HG03196 (cell line): ENCODE measurements around the gene NOPCHAP1.
A peak's percentile ranks its signal among the peaks of the same experiment; 100 is the strongest.

Experiments
- ATAC-seq: cut with Tn5 transposase; IDR thresholded peaks from one replicate; pipeline ENCODE4 v1.9.1; 2021; ENCODE audit not compliant: unreplicated experiment

NOPCHAP1 gene

DNA sequence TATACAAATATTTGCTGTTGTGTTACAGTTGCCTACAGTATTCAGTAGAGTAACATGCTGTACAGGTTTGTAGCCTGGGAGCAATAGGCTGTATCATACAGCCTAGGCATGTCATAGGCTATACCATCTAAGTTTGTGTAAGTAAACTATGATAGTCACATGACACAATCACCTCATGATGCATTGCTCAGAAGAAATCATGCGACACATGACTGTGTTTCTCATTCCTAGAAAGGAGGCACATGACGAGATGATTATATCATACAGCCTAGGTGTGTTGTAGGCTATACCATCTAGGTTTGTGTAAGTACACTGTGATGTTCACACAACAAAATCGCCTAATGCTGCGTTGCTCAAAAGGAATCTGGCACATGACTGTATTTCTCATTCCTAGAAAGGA is 31.9 kb downstream of the NOPCHAP1 start:
- ATAC-seq: no peak

DNA sequence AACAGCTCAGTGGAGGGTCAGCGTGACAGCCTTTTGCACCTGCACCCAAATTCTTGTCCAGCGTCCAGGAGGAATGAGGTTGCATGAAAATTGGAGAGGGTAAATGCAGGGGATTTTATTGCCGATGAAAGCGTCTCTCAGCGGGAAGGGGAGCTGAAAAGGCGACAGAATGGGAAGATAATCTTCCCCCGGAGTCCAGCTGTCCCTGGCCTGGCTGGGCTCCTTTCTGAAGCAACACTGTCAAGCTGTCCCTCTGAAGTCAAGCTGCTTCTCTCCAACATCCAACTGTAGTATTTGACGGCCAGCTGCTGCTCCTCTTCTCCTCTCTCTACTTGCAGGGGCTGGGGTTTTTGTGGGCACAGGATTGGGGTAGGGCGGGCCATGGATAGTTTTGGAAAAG is 32.7 kb downstream of the NOPCHAP1 start:
- no peak for ATAC-seq

DNA sequence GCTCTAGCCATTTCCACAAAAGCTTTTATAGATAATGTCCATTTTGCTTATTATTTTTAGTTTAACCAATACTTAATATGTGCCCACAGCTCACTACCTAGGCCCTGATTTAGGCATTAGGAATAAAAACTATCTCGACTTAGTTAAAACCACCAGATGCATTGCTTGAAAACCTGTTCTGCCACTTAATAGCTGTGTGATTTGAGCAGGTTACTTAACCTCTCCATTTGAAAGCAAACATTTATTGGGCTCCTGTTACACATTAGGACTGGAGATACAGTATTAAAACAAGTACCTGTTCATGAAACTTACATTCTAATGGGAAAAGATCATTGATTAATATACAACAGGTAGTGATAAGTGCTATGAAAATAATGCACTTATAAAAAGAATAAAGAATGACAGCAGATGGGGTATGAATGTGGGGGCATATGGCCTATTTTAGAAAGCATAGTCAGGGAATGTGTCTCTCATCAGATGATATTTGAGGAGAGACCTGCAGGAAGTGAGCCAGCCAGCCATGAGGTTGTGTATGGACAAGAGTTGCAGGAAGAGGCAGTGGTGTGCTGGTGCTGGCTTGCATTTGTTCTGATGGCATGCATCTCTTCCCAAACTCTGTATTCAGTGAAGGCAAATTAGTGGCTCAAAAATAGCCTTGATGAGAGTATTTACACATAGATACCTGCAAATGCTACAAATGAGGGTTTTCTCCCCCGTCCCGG is 34.3 kb downstream of the NOPCHAP1 start:
- no peak for ATAC-seq

DNA sequence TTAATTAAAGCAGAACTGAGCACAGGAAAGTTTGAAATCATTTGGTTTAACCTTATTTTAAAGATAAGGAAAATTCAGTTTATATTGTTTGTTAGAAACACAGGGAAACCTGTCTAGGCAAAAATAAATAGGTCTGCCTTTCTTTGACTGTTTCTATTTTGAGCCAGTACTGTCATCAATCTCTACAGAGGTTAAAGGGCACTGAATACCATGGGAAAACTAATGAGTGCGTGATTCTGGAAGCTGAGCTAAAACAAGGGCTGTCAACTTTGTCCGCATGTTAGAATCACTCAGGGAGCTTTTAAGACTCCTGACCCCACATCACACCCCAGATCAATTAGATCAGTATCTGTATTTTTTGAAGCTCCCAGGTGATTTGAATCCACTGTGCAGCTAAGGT is 38.8 kb downstream of the NOPCHAP1 start:
- ATAC-seq: no peak

DNA sequence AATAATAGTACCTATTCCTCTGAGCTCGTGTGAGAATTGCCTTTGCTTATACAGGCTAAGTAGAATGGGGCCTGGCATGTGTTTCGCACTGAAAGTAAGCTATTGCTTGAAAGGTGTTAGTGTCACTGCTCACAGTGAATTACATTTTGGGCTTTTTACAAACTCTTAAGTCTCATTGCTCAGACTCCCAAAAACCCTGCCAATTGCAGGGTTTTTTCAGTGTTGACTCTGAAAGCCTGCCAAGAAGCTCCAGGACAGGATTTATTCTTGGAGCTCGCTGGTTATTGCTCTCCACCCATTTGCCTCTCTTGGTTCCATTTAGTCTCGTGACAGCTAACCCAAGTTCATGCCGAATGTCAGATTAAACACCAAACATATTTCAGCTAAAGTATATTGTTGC is 39.8 kb downstream of the NOPCHAP1 start:
- no peak for ATAC-seq

DNA sequence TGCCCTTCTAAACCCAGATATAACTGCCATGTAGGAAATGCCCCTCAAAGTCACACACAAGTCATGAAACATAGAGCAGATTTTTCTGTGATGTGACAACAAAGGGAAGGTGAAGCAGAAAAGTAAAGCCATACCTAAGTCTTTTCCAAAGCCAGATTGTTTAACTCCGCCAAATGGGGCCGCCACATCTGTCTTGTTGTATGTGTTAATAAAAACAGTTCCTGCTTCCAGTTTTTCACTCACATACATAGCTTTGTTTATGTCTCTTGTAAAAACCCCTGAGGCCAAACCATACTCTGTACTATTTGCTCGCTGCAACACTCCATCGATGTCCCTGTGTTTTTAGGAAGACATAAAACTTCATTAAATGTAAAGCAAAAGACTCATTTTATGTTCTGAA is 40.3 kb downstream of the NOPCHAP1 start:
- ATAC-seq: no peak

DNA sequence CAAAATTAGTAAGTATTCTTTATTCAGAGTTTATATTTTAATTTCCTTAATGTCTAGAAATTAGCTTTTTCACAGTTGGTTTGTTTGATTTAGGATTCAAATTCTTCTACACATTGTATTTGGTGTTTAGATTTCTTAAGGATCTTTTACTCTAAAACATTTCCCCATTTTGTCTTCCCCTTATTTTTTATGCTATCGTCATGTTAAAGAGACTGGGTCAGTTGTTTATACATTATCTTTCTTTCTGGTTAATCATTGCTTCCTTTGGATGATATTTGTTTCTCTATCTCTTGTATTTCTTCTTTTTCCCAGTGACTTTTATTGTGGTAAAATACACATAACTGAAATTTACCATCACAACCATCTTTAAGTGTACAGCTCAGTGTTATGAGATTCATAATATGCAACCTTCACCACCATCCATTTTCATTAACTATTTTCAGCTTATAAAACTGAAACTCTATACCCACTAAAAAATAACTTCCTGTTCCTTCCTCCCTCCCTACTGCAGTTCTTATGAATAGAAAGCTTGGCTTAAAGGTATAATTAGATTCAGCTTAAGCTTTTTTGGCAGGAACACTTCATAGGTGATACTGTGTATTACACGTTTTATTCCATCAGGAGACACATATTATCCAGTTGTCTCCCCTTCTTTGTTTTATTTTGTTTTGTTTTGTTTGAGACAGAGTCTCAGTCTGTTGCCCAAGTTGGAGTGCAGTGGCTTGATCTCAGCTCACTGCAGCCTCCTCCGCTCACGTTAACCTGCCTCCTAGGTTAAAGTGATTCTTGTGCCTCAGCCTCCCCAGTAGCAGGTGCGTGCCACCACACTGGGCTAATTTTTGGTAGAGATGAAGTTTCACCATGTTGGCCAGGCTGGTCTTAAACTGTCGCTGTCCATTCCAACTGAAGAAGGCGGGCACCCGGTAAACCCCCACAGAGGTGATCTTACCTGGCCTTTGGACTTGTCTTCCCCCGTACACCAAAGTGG is 45.0 kb downstream of the NOPCHAP1 start:
- peak; percentile 75 for ATAC-seq

DNA sequence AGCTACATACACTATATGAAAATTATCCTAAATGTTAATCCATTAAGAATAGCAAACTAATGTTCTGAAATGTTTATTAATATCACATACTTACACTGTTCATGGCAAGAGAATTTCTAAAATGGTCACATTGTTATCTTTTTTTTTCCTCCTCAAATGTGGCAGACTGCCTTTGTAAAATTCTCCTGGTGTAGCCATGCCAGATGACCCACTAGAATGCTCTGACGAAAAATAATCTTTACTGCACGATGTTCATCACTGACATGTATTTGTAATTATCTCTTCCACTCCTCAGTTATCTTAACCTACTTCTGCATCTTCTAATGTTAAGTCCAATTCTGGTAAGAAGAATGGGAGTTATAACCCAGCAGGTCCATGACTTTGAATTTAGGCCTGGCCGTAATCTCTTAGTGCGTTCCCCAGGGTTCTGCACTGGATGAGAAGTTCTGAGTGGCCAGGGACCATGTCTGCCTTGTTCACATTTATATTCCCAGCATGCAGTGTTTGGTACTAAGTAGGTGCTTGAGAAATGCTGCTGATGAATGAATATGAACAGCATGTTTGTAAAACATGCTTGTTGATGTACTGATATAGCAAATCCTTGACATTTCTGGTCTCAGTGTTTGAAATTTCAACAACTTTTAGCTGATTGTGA is 46.7 kb downstream of the NOPCHAP1 start:
- ATAC-seq: no peak

DNA sequence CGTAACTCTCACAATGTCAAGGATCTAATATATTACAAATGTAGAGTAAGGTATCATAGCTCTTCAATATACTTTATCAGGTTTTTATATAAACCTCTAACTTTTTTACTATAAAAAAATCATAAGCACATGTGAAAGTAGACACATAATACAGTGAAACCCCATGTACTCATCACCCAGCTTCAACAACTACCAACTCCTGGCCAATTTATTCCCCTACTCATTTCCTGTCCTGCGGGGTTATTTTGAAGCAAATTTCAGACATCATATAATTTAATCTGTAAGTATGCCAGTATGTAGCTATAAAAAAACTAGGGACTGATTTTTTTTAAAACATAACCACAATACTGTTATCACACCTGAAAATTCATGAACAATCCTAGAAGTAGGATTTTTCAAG is 47.7 kb downstream of the NOPCHAP1 start:
- no peak for ATAC-seq
